ENCODE measurements around the gene CARD9.
"Not testable (repeated sequence)": the region's sequence is repeated elsewhere in the genome, so short reads cannot be mapped to it uniquely, and the experiment has no call there.

CARD9 gene

DNA sequence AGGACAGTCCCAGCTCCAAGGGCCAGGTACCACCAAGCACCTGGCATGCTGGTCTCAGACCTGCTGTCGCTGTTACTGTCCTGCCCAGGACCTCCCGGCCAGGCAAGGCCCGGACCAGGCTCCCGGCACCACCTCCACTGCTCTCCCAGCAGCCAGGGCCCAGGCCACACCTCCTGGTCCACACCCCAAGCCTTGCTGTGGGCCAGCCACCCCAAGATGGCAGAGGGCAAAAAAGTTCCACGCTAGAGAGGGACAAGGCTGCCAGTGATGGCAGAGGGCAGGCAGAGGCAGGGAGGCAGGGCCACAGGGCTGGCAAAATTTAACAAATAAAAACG, 11.1 kb downstream of the CARD9 start:
- DNase-seq: no peak

DNA sequence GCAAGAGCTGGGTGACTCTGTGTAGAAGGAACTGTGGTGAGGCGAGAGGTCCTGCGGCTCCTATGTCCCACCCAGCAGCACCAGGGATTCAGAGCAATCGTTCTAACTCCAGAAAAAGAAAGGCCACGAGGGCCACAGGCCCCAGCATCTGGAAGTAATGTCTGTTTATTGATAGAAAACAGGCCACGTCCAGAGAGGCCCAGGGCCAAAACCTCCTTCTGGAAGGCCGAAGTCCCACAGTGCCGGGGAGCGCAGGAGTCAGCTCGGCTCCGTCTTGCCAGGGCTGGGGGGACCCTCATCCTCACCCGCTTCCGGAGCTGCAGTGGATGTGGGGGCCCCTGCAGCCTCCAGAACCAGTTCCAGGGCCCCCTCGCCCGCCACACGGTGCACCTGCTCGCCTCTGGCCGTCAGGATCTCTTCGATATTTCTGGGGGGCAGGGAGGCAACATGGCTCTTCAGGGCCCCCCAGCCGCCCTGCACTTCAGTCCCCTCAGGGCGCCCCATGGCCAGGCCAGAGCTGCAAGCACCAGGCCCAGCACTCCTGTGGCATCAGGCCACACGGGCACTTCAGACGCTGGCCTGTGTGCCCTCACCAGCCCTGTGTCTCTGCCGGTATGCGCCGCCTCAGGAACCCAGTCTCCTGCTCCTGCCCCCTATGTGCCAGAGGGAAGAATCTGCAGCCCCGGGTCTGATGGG, 11.6 kb downstream of the CARD9 start:
- no peak for DNase-seq

DNA sequence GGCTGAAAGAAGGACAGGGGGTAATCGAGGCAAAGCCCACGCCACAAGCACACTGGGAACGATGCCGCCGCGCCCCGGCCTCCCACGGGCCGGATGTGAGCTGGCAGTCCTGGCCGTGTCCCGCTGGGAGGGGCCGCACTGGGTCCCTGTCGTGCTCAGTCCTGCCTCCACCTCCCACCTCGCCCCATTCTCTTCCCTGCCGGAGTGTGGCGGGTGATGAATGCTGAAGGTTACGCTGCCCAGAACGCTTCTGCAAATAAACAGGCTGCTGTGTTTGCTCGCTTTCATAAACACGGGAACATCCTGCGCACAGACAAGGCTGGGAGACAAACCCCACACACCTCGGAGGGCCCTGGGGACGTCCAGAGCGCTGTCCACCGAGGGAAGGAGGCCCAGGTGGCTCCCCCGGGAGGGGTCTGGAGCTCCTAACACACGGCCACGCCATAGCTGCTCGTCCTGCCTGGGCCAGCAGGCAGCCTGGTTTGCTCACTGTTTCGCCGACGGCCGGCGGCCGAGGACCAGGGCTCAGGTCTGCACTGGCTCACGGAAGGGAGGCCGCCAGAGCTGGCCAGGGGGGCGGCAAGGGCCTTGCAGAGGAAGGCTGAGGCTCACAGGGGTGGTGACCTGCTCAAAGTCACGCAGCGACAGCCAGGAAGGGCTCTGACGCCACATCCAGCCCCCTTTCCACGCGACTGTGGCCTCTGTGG, 12.3 kb downstream of the CARD9 start:
- no peak for DNase-seq

DNA sequence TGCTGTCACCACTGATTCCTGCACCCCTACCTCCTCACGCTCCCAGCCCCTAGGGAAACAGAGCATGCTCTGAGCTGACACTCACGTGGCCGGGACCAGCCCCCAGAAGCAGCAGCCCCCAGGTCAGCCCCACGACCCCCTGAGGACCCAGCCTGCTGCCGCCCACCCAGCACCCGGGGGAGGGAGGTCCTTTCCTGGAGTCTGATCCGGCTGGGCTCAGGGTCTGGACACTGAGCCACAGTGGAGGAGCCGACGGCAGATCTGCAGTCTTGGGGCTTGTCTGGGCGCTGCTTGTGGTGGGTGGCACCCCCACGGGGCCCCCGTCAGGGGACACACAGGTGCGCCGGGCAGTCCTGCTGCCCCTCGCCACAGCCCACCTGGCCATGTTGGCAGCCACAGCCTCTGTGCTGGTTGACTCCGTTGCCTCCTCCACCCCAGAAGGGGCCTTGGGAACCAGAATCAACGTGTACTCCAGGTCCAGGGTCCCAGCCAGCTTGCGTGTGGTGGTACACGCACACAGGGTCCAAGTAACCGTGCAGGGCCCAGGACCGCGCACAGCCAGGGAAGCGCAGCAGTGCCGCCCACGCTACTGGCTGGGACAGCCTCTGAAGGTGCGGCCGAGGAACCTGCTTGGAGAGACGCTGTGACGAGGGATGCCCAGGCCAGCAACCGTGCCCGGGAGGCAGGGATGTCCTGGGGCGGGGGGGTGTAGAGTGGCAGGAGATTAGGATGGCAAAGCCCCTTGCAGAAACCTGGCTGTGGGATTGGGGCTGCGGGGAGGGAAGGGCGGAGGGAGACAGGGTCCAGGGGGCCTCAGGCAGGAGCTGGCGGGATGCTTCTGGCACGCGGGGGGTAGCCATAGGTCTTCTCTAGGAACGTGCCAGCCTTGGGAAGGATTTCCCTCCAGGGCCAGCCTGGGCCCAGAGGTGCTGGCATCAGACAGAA, 13.4 kb downstream of the CARD9 start:
- no peak for DNase-seq

DNA sequence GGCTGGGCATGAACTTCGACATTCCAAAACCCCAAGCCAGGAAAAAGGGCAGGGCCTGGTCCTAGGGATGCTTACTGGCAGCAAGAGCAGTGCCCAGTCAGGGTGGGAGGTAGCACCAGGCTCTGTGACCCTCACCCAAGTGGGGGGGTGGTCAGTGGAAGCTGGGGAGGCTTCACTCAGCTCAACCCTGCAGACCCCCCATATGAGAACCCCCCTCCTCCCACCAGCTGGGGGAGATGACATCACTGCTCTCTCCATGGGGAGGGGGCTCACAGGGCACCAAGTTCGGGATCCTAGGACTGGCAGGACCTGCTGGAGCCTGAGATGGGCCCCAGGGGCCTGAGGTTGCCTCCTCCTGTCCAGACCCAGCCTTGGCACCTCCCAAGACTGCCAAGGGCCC, 14.6 kb downstream of the CARD9 start:
- no peak for DNase-seq

DNA sequence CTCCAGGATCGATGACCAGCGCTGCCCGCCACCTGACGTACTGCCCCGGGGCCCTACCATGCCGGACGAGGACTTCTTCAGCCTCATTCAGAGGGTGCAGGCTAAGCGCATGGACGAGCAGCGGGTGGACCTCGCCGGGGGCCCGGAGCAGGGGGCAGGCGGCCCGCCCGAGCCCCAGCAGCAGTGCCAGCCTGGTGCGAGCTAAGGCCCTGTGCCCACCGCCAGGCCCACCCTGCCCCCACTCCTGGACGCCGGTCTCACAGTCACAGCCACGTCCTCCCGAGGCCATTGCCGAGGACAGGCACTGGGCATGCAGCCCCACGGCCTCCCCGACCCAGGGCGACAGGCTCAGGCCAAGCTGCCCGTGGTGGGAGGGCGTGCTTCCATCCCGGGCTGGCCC, 15.5 kb downstream of the CARD9 start:
- no peak for DNase-seq

DNA sequence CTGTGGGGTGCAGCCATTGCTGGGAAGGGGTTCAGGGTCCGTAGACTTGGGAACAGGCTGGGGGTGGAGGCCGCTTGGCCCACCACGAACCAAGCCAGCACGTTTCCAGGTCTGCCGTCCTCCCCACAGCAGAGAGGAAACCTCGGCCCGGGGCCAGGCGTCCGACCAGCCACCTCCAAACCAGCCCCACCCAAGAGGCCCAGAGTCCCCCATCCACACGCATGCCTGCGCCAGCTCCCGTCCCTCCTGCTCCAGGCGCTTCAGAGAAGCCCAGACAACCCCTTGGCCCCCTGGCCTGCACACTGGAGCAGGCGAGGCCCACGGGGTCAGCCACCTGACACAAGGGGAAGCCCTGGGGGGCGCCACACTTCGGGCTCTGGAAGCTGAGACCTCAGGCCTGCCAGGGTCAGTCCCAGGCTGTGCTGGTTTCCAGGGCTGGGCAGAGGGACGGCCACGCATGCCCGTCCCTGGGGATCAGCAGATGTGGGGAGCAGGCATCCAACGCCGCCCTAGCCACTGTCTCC, 16.2 kb downstream of the CARD9 start:
- no peak for DNase-seq

DNA sequence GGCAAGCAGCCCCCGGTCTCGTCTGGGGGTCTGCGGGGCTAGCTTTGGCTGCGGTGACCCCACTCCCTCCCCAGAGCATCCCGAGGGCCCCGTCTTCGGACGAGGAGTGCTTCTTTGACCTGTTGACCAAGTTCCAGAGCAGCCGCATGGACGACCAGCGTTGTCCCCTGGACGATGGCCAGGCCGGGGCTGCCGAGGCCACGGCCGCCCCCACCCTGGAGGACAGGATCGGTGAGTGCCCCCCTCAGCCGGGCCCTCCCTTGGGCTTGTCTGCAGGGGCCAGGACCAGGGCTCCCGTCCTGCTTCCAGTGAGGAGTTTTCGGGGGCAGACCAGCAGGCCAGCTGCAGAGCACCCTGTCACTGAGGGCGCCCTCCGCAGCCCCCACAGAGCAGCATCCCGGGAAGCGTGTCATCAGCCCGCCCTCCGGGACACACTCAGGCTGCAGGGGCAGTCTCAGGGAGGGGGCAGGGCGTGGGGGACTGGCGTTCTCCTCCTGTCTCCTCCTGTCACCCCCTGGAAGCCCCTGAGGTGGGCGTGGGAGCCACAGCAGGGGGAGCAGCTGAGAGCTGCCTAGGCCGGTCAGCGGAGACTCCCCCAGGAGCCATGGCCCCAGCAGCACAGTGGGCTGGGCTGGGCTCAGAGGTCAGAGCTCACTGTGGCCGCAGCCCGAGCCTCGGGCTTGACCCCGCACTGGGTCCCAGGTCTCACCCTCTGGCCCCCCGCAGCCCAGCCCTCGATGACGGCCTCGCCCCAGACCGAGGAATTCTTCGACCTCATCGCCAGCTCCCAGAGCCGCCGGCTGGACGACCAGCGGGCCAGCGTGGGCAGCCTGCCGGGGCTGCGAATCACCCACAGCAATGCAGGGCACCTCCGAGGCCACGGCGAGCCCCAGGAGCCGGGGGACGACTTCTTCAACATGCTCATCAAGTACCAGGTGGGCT, 17.6 kb downstream of the CARD9 start:
- DNase-seq: no peak

DNA sequence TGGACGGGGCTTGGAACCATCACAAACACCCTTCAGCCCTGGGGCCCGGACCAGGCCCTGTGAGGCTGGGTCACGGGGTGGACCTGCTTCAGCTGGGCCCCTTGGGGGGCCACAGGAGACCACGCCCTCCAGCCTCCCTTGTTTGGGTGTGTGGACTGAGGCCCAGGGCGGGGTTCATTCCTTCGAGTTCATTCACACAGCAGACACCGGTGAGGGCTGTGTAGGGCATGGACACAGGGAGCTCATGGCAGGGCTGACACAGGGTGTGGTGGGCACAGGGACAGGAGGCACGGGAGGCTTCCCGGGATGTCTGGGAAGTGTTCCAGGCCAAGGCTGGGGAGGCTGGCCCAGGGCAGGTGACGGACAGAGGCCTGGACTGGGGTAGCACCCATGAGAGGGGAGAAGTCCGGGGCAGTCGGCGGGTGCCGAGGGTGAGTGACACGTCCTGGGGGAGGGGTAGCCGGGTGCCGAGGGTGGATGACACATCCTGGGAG, 18.8 kb downstream of the CARD9 start:
- no peak for DNase-seq

DNA sequence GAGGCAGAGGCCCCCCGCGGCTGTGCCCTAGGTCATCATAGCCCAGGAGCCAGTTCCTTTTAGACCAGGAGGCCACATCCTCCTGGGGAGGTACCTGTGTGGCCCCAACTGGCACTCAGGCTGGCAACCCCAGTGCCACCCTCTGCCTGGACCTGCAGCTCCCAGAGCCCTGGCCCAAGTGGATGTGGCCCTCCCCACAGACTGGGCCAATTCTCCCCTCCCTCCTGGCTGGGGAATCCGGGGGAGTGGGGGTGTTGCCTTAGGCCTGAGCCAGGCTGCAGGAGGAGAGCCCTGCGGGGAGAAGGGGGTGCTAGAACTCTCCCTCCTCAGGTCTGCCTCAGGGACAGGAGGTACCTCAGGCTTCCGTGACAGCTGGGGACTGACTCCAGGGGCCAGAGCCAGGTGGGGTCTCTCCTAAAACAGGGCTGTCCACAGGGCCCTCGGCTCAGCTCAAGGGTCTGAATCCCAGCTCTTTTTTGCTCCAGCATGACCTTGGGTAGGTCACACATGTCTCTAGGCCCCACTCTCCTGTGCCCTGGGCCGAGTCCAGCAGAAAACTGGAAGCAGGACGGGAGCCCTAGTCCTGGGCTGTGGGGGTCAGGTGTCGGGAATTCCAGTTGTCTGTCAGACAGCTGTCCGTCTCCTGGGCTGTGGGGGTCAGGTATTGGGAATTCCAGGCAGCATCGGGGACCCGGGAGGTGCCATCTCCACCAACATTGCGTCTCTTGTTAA, 19.5 kb downstream of the CARD9 start:
- no peak for DNase-seq

DNA sequence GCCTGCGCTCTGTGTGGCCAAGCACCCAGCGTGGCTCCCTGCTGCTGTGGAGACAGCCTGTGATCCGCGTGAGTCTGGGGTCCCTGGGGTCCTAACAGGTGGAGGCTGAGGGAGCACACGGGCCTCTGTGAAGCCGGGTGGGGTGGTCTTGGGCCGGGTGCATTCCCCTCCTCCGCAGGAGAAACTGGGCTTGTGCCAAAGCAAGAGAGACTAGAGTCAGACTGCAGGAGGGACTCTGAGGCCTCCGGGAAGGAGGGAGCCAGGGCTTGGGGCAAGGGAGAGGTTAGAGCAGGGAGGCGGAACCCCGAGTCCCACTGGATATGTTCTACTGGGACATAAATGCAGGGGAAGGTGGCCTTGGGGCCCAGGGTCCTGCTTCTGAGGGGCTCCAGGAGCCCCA, 20.4 kb downstream of the CARD9 start:
- no peak for DNase-seq

DNA sequence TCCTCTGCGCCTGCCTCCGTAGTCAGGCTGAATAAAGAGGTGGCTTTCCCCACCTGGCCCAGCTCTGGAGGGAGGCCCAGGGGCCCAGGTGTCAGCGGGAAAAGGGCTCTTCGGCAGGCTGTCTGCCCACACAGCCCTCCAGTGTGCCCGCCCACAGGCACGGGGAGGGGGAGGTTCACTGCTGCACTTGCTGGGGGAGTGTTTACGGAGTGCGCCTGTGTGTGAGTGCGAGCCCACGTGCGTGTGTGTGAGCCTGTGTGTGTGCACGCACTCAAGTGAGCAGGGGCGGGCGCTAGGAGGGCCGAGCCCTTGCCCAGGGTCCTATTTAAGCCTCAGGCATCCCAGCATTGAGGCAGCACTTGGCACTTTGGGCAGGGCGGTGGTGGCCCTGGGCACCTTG, 20.8 kb downstream of the CARD9 start:
- DNase-seq: no peak

DNA sequence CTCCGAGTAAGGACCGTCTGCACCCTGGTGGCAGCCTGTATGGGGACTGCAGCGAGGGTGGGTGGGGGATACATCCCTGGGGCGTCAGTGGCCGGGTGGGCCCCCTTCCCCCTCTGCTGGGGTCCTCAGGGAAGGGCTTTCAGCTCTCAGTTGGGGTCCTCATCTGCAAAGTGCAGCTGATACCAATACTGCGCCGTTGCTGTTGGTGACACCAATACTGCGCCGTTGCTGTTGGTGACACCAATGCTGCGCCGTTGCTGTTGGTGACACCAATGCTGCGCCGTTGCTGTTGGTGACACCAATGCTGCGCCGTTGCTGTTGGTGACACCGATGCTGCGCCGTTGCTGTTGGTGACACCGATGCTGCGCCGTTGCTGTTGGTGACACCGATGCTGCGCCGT, 21.6 kb downstream of the CARD9 start:
- not testable (repeated sequence) for DNase-seq

DNA sequence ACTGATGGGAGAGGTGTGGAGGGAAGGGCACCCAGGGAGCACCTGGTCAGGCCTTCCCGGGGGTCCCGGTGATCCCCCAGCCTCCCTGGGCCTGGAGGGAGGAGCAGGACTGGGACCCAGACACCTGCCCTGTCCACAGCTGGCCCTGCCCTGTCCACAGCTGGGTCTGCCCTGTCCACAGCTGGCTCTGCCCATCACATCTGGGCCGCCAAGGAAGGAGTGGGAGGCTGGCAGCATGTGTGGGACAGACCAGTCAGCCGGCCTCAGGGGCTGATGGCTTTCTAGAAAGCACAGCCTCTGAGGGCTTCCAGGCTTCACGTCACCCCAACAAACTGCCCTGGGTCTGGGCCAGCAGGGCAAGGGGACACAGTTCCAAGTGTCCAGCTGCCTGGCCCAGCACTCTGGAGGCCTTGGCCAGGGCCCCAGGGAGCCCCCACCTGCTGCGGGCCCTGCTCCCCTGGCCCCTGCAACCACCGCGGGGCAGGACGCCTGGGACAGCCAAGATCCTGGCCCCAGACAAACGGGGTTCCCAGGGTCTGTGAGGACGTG, 22.1 kb downstream of the CARD9 start:
- DNase-seq: no peak

DNA sequence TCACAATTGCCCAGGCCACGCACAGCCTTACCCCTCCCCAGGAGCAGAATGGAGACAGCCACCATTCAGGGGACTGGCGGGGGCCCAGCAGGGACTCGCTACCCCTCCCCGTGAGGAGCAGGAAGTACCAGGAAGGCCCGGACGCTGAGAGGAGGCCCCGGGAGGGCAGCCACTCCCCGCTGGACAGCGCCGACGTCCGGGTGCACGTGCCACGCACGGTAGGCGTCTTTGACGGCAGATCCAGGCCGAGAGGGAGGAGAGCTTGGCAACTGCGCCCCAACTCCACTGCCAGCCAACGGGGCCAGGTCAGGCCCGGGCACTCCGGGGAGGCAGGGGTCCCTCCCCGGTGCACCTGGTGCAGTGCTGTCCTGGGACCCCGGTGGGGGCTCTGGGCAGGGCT, 23.9 kb downstream of the CARD9 start:
- DNase-seq: no peak

DNA sequence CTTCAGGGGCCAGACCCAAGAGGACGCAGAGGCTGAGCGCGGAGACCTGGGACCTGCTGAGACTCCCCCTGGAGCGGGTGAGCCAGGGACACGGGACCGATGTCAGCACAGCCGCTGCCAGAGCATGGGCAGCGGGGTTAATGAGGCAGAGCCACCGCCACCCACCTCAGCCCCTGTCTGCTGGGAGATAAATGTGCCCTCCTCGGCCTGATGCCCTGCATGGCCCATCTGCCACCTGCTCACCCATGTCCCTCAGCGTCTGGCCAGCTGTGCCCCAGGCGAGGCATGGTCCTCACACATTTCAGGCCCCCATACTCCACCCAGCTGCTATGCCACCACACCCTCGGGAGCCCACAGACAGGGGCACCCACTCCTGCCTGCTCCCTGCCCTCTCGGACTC, 24.8 kb downstream of the CARD9 start:
- no peak for DNase-seq

DNA sequence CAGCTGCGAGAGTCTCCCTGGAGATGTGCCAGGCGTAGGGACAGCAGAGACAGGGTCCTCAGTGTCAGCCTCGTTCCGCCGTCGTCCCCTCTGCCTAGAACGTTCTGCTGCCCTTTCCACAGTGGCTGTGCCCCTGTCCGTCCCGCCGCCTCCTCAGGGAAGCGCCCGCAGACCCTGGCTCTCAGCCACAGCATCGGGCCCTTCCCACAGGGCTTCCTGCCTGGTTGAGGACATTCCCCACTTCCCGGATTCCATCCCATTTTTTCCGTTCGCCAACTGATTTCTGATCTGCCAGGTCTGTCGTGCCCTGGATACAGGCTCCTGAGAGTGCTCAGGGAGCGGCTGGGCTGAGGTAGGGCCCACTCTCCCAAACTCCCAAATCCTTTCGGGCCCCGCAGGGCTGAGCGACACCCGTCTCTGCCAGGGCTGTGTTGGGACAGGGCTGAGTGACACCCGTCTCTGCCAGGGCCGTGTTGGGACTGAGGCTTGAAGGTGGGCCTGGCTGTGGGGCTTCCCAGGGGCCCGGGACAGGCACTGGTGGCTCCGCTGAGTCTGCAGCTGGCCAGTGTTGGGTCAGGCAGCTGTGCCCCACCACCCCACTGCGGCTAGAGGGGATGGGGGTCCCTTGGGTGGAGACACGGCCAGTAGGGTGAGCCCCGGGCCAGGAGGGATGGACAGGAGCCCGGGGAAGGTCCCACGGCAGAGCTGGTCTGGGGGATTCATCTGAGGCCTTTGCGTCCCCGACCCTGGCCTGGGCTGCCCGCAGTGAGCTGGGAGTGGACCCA, 25.8 kb downstream of the CARD9 start:
- no peak for DNase-seq

DNA sequence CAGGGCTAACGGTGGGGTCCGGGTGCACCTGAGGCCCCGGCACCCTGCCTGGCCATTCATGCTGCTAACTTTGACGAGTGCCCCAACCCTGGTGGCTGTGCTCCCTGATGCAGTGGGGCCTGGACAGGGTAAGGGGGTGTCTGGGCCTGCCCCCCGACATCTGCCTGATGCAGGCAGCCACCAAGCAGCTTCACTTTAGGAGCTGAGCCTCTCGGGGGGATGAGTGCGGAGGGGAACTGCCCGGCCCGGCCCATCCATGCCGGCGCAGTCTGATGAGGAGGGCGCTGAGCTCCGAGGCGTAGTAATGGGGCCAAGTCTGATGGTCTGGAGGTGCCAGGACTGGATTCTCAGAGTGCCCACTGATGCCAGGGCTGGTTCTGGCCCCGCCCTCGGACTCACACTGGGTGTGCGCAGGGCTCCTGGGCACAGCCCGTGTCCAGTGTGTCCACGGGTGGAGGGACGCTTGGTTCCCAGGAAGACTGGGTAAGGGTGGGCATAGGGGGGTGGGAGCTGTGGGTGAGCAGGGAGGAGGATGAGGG, 26.5 kb downstream of the CARD9 start:
- DNase-seq: no peak

DNA sequence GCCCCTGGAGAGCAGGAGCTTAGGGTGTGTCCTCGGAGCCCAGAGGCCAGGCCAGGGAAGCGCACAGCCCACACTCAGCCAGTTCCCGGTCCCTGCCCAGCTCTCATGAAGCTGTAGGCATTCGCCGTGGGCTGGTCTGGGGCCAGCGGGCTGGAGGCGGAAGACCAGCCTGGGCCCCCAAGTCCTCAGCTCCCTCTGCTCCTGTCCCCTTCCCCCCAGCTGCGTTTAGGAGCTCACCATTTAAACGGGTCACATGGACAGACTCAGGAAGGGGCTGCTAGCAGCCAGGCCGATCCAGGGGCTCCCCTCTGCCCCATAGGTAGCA, 27.4 kb downstream of the CARD9 start:
- DNase-seq: no peak

Measured in CD4-positive, alpha-beta T cell treated with Interferon alpha-2 for 1 hour (primary cell).